Stimulated activated CD8-positive, alpha-beta memory T cell treated with anti-CD3 and anti-CD28 coated beads, Interleukin-4, amount 100 ng/mL, for 24 hours (primary cell): Measurements from ENCODE around the gene SOS1.
"Not testable (repeated sequence)": the region's sequence is repeated elsewhere in the genome, so short reads cannot be mapped to it uniquely, and the experiment has no call there.

Source experiments
- DNase-seq: peaks from one replicate; pipeline ENCODE4 v3.0.0-alpha.2; 2020; ENCODE audit warnings: low read depth

Gene SOS1

GRCh38 chr2:39138837-39139211, 18.0 kb upstream of the SOS1 start:
- DNase-seq = no peak

- DNase-seq = not testable (repeated sequence)
Observed at GRCh38 chr2:39138187-39138836, 17.5 kb upstream of the SOS1 start.

GRCh38 chr2:39136799-39137198, 15.9 kb upstream of the SOS1 start:
- DNase-seq = no peak

GRCh38 chr2:39135690-39136259, 14.9 kb upstream of the SOS1 start:
- no peak for DNase-seq

GRCh38 chr2:39133215-39133851, 12.5 kb upstream of the SOS1 start:
- DNase-seq = no peak

- peak; percentile 54 for DNase-seq
Observed at GRCh38 chr2:39128919-39129391, 8.1 kb upstream of the SOS1 start.

- peak; percentile 21 for DNase-seq
Observed at GRCh38 chr2:39127973-39128372, 7.1 kb upstream of the SOS1 start.

- DNase-seq = peak; percentile 11
Observed at GRCh38 chr2:39124746-39125057, 3.9 kb upstream of the SOS1 start.

GRCh38 chr2:39124000-39124745, 3.3 kb upstream of the SOS1 start:
- DNase-seq = peak; percentile 94

- DNase-seq = no peak
Observed at GRCh38 chr2:39123436-39123999, 2.7 kb upstream of the SOS1 start.

- no peak for DNase-seq
Observed at GRCh38 chr2:39121523-39122063, 742 bp upstream of the SOS1 start.

- no peak for DNase-seq
Observed at GRCh38 chr2:39120521-39120770, 405 bp downstream of the SOS1 start.

- DNase-seq = peak; percentile 50
Observed at GRCh38 chr2:39119732-39120520, 925 bp downstream of the SOS1 start.

- DNase-seq = no peak
Observed at GRCh38 chr2:39118786-39119499, 1.9 kb downstream of the SOS1 start.

- no peak for DNase-seq
Observed at GRCh38 chr2:39115556-39115955, 5.3 kb downstream of the SOS1 start.

- DNase-seq = no peak
Observed at GRCh38 chr2:39114771-39115170, 6.1 kb downstream of the SOS1 start.

GRCh38 chr2:39109537-39109936, 11.3 kb downstream of the SOS1 start:
- no peak for DNase-seq

- no peak for DNase-seq
Observed at GRCh38 chr2:39108377-39108776, 12.5 kb downstream of the SOS1 start.

- no peak for DNase-seq
Observed at GRCh38 chr2:39107724-39108273, 13.1 kb downstream of the SOS1 start.

GRCh38 chr2:39107156-39107555, 13.7 kb downstream of the SOS1 start:
- no peak for DNase-seq
